Measurements from ENCODE around the gene SOAT2. TPM values are rescaled to one million over a fixed set of nuclear protein-coding genes. Genes with fewer than 3 reads are reported as not detected.

The SOAT2 gene
- total and polyA plus RNA-seq, 2 donors (not counting 3 experiments of a cell fraction or from before 2014, with no cell fraction given): not detected

DNA sequence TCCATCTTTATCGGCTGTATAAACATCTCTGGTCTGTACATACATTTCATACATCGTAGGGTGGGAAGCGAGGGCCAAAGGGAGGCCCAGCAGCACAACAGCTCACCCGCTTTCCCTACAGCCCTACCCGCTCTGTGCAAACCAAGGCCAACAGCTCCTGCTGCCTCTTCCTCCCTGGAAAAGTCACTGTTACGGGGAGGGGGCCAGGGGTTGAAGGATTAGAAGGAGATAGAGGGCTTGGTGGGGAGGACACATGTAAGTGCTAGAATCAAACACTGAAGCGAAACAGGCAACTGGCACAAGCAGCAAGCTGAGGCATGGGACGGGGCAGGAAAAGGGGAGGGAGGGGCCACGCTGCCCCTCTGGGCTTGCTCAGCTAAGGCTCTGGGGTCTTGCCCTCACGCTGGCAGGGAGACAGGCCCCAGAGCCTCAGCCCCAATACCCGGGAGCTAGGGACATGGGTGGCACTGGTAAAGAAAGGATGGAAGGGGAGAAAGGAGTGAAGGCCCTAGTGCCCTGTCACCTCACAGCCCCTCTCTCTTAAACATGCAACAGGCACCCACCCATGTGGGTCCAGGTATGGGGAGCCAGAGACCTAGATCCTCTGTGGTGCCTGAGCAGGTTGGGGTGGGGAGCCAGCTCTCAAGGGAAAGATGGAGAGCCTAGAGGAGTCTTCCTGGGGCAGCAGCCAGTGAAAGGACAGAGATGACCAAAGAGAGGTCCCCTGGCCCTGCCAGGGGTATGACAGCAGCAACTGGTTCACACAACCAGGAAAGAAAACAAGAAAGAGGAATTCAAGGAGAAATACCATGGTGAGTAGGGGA, 38.5 kb upstream of the SOAT2 start:
- TF ChIP-seq, protein P1, sequence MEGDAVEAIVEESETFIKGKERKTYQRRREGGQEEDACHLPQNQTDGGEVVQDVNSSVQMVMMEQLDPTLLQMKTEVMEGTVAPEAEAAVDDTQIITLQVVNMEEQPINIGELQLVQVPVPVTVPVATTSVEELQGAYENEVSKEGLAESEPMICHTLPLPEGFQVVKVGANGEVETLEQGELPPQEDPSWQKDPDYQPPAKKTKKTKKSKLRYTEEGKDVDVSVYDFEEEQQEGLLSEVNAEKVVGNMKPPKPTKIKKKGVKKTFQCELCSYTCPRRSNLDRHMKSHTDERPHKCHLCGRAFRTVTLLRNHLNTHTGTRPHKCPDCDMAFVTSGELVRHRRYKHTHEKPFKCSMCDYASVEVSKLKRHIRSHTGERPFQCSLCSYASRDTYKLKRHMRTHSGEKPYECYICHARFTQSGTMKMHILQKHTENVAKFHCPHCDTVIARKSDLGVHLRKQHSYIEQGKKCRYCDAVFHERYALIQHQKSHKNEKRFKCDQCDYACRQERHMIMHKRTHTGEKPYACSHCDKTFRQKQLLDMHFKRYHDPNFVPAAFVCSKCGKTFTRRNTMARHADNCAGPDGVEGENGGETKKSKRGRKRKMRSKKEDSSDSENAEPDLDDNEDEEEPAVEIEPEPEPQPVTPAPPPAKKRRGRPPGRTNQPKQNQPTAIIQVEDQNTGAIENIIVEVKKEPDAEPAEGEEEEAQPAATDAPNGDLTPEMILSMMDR (IDR thresholded peaks at IDR 0.05; ENCODE audit: extremely low read depth in 1 of 2, insufficient read depth in 1 of 2, low read depth in 1 of 2, low read length in 2 of 2): no peak
- FAIRE-seq: no peak
- Histone ChIP-seq H3K27me3 (ENCODE audit: control insufficient read depth in 2 of 2, insufficient read depth in 2 of 2, low read length in 2 of 2) (no peaks in the 10 kb centered on the region), H3K4me2 (ENCODE audit: insufficient read depth, low read length) (no peak overlapping the region), H3K36me3 (ENCODE audit: control insufficient read depth in 2 of 2, extremely low read depth in 1 of 2, insufficient read depth in 2 of 2, low read length in 2 of 2) (peaks cover 5 to 27% of the 10 kb centered on the region in 2 experiments), H2AFZ (ENCODE audit: low read depth, low read length) (no peak overlapping the region), H3K9me1 (replicated peaks; ENCODE audit: control insufficient read depth, extremely low read depth, insufficient read depth, low read length) (no peaks in the 10 kb centered on the region), H3K9ac (replicated peaks; ENCODE audit: extremely low read depth, insufficient read depth, low read length) (no peak overlapping the region), H3K4me1 (ENCODE audit: control insufficient read depth, extremely low read depth, insufficient read depth, low read length) (peaks cover 32% of the 10 kb centered on the region), H3K27ac (ENCODE audit: insufficient read depth, low read depth, low read length) (no peak overlapping the region), H3K9me3 (replicated peaks; ENCODE audit: control insufficient read depth, insufficient read depth, low read length) (no peaks in the 10 kb centered on the region), H4K20me1 (replicated peaks; ENCODE audit: control insufficient read depth, extremely low read depth, insufficient read depth, low read length) (no peaks in the 10 kb centered on the region), H3K79me2 (ENCODE audit: control insufficient read depth, insufficient read depth, low read length) (no peaks in the 10 kb centered on the region), H3K4me3 (replicated peaks in 1 of 3; ENCODE audit: insufficient read depth in 1 of 3, low read depth in 1 of 3, low read length in 3 of 3) (no peak overlapping the region)
- TSS peak; percentile 29 for BruUV-seq (replicated peaks)
- CTCF ChIA-PET: interaction anchor here (0.7 to 14.2 kb wide), 25 partner anchors 8 to 280 kb away, joined by 3 to 463 read pairs (median 16); partner anchors contain the start of genes AAAS, CSAD, IGFBP6 and SOAT2
- intact Hi-C loops (cut with micrococcal nuclease): no loop called here
- no peak for DNase-seq (ENCODE audit: low read depth, low spot score)
- POLR2A ChIA-PET: interaction anchor here (0.9 to 1.3 kb wide), 3 partner anchors 14 to 133 kb away, joined by 3 to 9 read pairs (median 5); partner anchors contain the start of gene SPRYD3
- dilution Hi-C loops (cut with MboI; ENCODE audit: extremely low pct_ligation_motif_present, low sequenced_read_pairs): no loop called here

DNA sequence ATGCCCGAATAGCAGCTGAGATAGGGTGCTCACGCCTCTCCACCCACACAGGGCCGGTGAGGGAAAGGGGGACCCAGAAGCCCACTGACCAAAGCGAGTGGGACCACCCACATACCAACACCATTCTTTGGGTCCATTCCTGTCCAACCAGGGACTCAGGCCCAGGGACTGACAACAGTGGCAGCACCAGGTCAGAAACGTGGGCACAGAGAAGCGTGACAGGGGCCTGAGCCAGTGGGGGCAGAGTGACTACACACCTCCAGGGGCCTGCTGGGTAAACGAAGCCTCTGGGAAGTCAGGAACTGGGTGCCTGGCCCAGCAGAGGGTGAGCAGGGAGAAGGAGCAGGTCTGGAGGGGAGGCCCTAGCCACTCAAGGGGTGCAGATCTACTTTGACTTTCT, 37.8 kb upstream of the SOAT2 start:
- dilution Hi-C loops (cut with MboI; ENCODE audit: extremely low pct_ligation_motif_present, low sequenced_read_pairs) (no loop called here), intact Hi-C loops (cut with micrococcal nuclease) (no loop called here)
- H3K79me2 ChIP-seq (ENCODE audit: control insufficient read depth, insufficient read depth, low read length): no peaks in the 10 kb centered on the region
- BruUV-seq (replicated peaks): no TSS peak
- H3K9me1 ChIP-seq (replicated peaks; ENCODE audit: control insufficient read depth, extremely low read depth, insufficient read depth, low read length): no peaks in the 10 kb centered on the region
- H3K27ac ChIP-seq (ENCODE audit: insufficient read depth, low read depth, low read length): no peak overlapping the region
- DNase-seq (ENCODE audit: low read depth, low spot score) (no peak), FAIRE-seq (no peak)
- H3K4me2 ChIP-seq (ENCODE audit: insufficient read depth, low read length): no peak overlapping the region
- H3K9me3 ChIP-seq (replicated peaks; ENCODE audit: control insufficient read depth, insufficient read depth, low read length): no peaks in the 10 kb centered on the region
- no peak overlapping the region for H3K4me3 ChIP-seq (replicated peaks in 1 of 3; ENCODE audit: insufficient read depth in 1 of 3, low read depth in 1 of 3, low read length in 3 of 3)
- H3K27me3 ChIP-seq (ENCODE audit: control insufficient read depth in 2 of 2, insufficient read depth in 2 of 2, low read length in 2 of 2): no peaks in the 10 kb centered on the region
- H2AFZ ChIP-seq (ENCODE audit: low read depth, low read length): no peak overlapping the region
- H4K20me1 ChIP-seq (replicated peaks; ENCODE audit: control insufficient read depth, extremely low read depth, insufficient read depth, low read length): no peaks in the 10 kb centered on the region
- no peak for TF ChIP-seq JUN (IDR thresholded peaks at IDR 0.05; ENCODE audit: borderline replicate concordance, insufficient read depth, insufficient read length, low read depth)
- no peak for TF ChIP-seq POLR2AphosphoS5 (IDR thresholded peaks at IDR 0.05; ENCODE audit: insufficient read depth, low read depth, low read length)
- no peak for TF ChIP-seq FOS (IDR thresholded peaks at IDR 0.05; ENCODE audit: borderline replicate concordance, insufficient read depth, low read length)
- no peak for TF ChIP-seq POLR2A (IDR thresholded peaks at IDR 0.05; ENCODE audit: low read depth, low read length)
- no peak for TF ChIP-seq EZH2 (IDR thresholded peaks at IDR 0.05; ENCODE audit: borderline replicate concordance, low read depth, low read length, severe bottlenecking)
- no peak for TF ChIP-seq MAX (IDR thresholded peaks at IDR 0.05; ENCODE audit: insufficient read depth, insufficient read length)
- no peak for TF ChIP-seq MYC (IDR thresholded peaks at IDR 0.05; ENCODE audit: low read depth, low read length)
- no peak for TF ChIP-seq GATA2 (IDR thresholded peaks at IDR 0.05; ENCODE audit: insufficient read depth, insufficient read length, low read depth, low read length)
- TF ChIP-seq, protein P1 (IDR thresholded peaks at IDR 0.05; ENCODE audit: extremely low read depth in 1 of 2, insufficient read depth in 1 of 2, low read depth in 1 of 2, low read length in 2 of 2): no peak
- H3K9ac ChIP-seq (replicated peaks; ENCODE audit: extremely low read depth, insufficient read depth, low read length): no peak overlapping the region
- H3K4me1 ChIP-seq (ENCODE audit: control insufficient read depth, extremely low read depth, insufficient read depth, low read length): peaks cover 30% of the 10 kb centered on the region
- CTCF ChIA-PET: interaction anchor here (0.5 to 14.2 kb wide), 39 partner anchors 9 to 279 kb away, joined by 3 to 463 read pairs (median 7); partner anchors contain the start of genes AAAS, CSAD, ESPL1 and IGFBP6
- POLR2A ChIA-PET: interaction anchor here (0.8 to 1.3 kb wide), 4 partner anchors 14 to 223 kb away, joined by 3 to 9 read pairs (median 4); partner anchors contain the start of gene SPRYD3
- peaks cover 5 to 26% of the 10 kb centered on the region in 2 experiments for H3K36me3 ChIP-seq (ENCODE audit: control insufficient read depth in 2 of 2, extremely low read depth in 1 of 2, insufficient read depth in 2 of 2, low read length in 2 of 2)

All from endothelial cell of umbilical vein (primary cell).